HG02678 (cell line): Measurements from ENCODE around the gene HEPACAM2.

Experiments
- ATAC-seq: cut with Tn5 transposase; IDR thresholded peaks from one replicate; pipeline ENCODE4 v1.9.1; 2021; ENCODE audit warnings: mild to moderate bottlenecking, moderate library complexity; ENCODE audit not compliant: unreplicated experiment

Gene HEPACAM2

GRCh38 chr7:93148727-93149126 is 77.5 kb downstream of the HEPACAM2 start:
- no peak for ATAC-seq

GRCh38 chr7:93148144-93148543 is 78.1 kb downstream of the HEPACAM2 start, which contains the start of gene SAMD9L:
TSS of gene SAMD9L (minus strand) at chr7:93148385. CDS start at chr7:93135971, 12,414 bp downstream.
- peak; percentile 58 for ATAC-seq

- peak; percentile 83 for ATAC-seq
Observed at GRCh38 chr7:93147363-93147762, 78.9 kb downstream of the HEPACAM2 start.

- ATAC-seq = peak; percentile 31
Observed at GRCh38 chr7:93146472-93147141, 79.7 kb downstream of the HEPACAM2 start.

GRCh38 chr7:93146036-93146435 is 80.2 kb downstream of the HEPACAM2 start:
- no peak for ATAC-seq

GRCh38 chr7:93145354-93145753 is 80.9 kb downstream of the HEPACAM2 start:
- no peak for ATAC-seq

GRCh38 chr7:93142127-93142526 is 84.1 kb downstream of the HEPACAM2 start:
- ATAC-seq = no peak

- ATAC-seq = no peak
Observed at GRCh38 chr7:93140582-93141191, 85.6 kb downstream of the HEPACAM2 start.

- no peak for ATAC-seq
Observed at GRCh38 chr7:93138576-93138975, 87.7 kb downstream of the HEPACAM2 start.
